ENCODE data around the gene CARF. TPM values are rescaled to one million over a fixed set of nuclear protein-coding genes. Genes with fewer than 3 reads are reported as not detected.

The CARF gene
- total RNA-seq: 1.7 and 2.6 TPM in 2 replicates

GRCh38 chr2:202911512-202912341 lies at the start of gene CARF, which contains the start of gene WDR12:
CARF (plus strand) TSS chr2:202912275; CDS start chr2:202941903, 29,628 bp downstream.
WDR12 (minus strand) TSS chr2:202911673; CDS start chr2:202911476, 197 bp downstream.

GRCh38 chr2:202871300-202872141 lies 40.6 kb upstream of the CARF start, which contains the start of gene ICA1L:
ICA1L (minus strand) TSS chr2:202871766; CDS start chr2:202829009, 42,757 bp downstream.

GRCh38 chr2:203014456-203015199 lies 102.6 kb downstream of the CARF start, which contains the start of gene NBEAL1:
NBEAL1 (plus strand) TSS chr2:203014875; CDS start chr2:203016385, 1,510 bp downstream.

Other genes with a start within 250 kb of the CARF start
- 1.3 and 1.8 TPM in 2 replicates for gene ICA1L, start 40.5 kb upstream of the CARF start, total RNA-seq
- 39.0 and 47.3 TPM in 2 replicates for gene WDR12, start 602 bp upstream of the CARF start, total RNA-seq
- gene NBEAL1, start 102.6 kb downstream of the CARF start, total RNA-seq: 15.3 and 27.0 TPM in 2 replicates

Measured in endothelial cell of coronary artery (primary cell).